ENCODE results near the gene KIF13A.

- TF ChIP-seq EZH2 (IDR thresholded peaks at IDR 0.05; ENCODE audit: borderline replicate concordance, low read depth, low read length, poor library complexity, severe bottlenecking), result no peak
- TF ChIP-seq CTCF (conservative IDR thresholded peaks at IDR 0.05; ENCODE audit: low read depth, low read length), result no peak
Measured at GRCh38 chr6:18016133-18016532, 28.7 kb upstream of the KIF13A start.

Data from A673 (cell line).